ENCODE results near the gene DTX3. TPM values are rescaled to one million over a fixed set of nuclear protein-coding genes. Genes with fewer than 3 reads are reported as not detected.

Gene DTX3
- total and polyA plus RNA-seq, 2 of the 13 experiments (the other 11 are each of a cell fraction or from before 2014, with no cell fraction given): 9.0 to 27.2 TPM

DNA sequence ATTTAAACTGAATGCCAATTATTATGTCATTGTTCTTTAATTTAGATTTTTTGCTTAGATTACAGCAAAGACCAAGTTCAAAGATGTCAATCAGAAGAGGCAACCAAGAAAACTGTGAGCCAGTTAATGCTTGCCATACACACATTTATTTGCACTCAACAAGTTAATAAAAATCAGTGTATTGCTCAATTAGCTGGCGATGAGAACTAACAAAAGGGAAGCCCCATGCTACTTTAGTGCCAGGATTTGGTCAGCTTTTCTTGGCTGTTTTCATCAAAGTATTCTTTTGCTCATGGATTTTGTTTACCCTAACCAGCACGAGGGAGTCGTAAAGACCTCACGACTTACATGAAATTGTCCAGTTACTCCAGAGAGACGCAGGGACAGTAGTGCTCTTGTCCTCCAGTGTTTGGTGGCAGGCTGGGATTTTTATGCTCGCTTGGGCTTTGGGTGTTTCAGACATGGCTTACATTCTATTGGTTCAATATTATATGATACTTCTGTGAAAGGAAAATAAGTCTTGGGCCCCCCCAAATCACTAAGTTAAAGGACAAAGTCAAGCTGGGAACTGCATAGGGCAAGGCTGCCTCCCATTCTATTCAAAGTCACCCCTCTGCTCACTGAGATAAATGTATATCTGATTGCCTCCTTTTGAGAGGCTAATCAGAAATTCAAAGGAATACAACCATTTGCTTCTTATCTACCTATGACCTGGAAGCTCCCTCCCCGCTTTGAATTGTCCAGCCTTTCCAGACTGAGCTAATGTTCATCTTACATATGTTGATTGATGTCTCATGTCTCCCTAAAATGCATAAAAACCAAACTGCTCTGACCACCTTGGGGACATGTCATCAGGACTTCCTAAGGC is 35.8 kb downstream of the DTX3 start (continued):
- TF ChIP-seq ZNF337 (CRISPR knock-in tag; IDR thresholded peaks at IDR 0.05; ENCODE audit: borderline replicate concordance, low read depth): no peak

DNA sequence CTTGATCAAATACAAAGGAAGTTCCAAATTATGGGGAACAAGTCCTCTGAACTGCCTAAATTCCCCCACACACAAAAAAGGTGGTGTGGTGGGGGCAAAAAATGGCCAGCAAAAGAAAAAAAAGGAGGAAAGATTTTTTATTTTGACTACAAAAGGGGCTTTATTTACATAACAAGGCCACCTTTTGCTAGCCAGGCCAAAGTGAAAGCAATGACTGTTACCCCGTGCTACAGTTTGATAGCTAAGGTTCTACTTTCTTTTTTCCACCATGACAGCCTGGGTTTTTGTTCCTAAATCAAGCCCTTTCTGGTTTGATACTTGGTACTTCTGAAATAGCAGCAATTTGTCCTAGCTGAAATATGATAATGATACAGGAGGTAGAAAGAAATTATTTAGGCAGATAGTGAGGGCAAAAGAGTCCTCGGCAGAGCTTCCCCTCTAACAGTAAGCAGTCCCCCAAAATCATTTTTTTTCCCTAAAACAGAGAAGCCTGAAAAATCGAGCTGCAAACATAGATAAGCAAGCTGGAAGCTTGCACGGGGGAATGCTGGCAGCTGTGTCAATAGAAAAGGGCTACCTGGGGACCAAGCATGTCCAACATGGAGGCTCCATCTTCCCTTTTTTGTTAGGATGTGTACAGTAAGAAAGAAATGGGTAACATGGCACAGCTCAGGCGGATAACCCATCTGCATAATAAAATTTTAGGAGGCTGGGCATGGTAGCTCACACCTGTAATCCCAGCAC is 37.2 kb downstream of the DTX3 start:
- intact Hi-C loops (cut with micrococcal nuclease; ENCODE audit: unreplicated experiment) (no loop called here), in situ Hi-C loops (cut with HindIII; ENCODE audit: extremely low pct_ligation_motif_present, low pct_unique_long_range_greater_than_20kb) (no loop called here)
- 27% methylated on average over 5 of the region's 5 CpGs for WGBS (ENCODE audit: low lambda C conversion rate)
- Histone ChIP-seq H3K4me3 (replicated peaks in 1 of 3; ENCODE audit: insufficient read depth in 1 of 3, low read depth in 2 of 3, low read length in 3 of 3) (no peak overlapping the region), H2AFZ (ENCODE audit: low read length) (no peak overlapping the region), H3K79me2 (ENCODE audit: insufficient read depth, low read length) (no peaks in the 10 kb centered on the region), H3K9ac (ENCODE audit: insufficient read depth, low read depth, low read length) (no peak overlapping the region), H3K36me3 (replicated peaks in 1 of 2; ENCODE audit: control insufficient read depth in 1 of 2, insufficient read depth in 2 of 2, low read length in 2 of 2) (no peaks in the 10 kb centered on the region), H3K4me2 (ENCODE audit: low read depth, low read length) (no peak overlapping the region), H3K9me3 (ENCODE audit: low read length) (peaks cover 6% of the 10 kb centered on the region), H3K27ac (ENCODE audit: extremely low read length, insufficient read depth, low read length) (no peak overlapping the region), H3K4me1 (ENCODE audit: insufficient read depth, low read length) (no peaks in the 10 kb centered on the region), H3K27me3 (ENCODE audit: control insufficient read depth in 1 of 2, insufficient read depth in 2 of 2, low read length in 2 of 2) (peaks cover 0 to 7% of the 10 kb centered on the region in 2 experiments; a peak in 1 of 5 replicates), H4K20me1 (ENCODE audit: insufficient read depth, low read length) (no peaks in the 10 kb centered on the region)
- DNase-seq (ENCODE audit: low spot score) (no peak), ATAC-seq (no peak), FAIRE-seq (no peak)
- ChIA-PET CTCF (ENCODE audit: low intra/inter-chr PET ratio, low total read pairs) (no interaction called here), POLR2A (no interaction called here)
- BruUV-seq (replicated peaks): no TSS peak
- no peak for TF ChIP-seq TEAD3 (CRISPR knock-in tag; optimal IDR thresholded peaks at IDR 0.05; ENCODE audit: borderline replicate concordance)
- TF ChIP-seq NR2F2 (IDR thresholded peaks at IDR 0.05; ENCODE audit: borderline replicate concordance, low read depth): no peak
- TF ChIP-seq, protein P1, sequence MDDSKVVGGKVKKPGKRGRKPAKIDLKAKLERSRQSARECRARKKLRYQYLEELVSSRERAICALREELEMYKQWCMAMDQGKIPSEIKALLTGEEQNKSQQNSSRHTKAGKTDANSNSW (CRISPR knock-in tag; IDR thresholded peaks at IDR 0.05; ENCODE audit: borderline replicate concordance): no peak
- TF ChIP-seq ZNF772 (CRISPR knock-in tag; IDR thresholded peaks at IDR 0.05): no peak
- TF ChIP-seq, protein P2, sequence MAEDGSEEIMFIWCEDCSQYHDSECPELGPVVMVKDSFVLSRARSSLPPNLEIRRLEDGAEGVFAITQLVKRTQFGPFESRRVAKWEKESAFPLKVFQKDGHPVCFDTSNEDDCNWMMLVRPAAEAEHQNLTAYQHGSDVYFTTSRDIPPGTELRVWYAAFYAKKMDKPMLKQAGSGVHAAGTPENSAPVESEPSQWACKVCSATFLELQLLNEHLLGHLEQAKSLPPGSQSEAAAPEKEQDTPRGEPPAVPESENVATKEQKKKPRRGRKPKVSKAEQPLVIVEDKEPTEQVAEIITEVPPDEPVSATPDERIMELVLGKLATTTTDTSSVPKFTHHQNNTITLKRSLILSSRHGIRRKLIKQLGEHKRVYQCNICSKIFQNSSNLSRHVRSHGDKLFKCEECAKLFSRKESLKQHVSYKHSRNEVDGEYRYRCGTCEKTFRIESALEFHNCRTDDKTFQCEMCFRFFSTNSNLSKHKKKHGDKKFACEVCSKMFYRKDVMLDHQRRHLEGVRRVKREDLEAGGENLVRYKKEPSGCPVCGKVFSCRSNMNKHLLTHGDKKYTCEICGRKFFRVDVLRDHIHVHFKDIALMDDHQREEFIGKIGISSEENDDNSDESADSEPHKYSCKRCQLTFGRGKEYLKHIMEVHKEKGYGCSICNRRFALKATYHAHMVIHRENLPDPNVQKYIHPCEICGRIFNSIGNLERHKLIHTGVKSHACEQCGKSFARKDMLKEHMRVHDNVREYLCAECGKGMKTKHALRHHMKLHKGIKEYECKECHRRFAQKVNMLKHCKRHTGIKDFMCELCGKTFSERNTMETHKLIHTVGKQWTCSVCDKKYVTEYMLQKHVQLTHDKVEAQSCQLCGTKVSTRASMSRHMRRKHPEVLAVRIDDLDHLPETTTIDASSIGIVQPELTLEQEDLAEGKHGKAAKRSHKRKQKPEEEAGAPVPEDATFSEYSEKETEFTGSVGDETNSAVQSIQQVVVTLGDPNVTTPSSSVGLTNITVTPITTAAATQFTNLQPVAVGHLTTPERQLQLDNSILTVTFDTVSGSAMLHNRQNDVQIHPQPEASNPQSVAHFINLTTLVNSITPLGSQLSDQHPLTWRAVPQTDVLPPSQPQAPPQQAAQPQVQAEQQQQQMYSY (CRISPR knock-in tag; IDR thresholded peaks at IDR 0.05): no peak

Data from HepG2 (cell line).